IMR-90 (cell line): ENCODE results near the gene ADD3. TPM values are rescaled to one million over a fixed set of nuclear protein-coding genes. Genes with fewer than 3 reads are reported as not detected.

ENCODE experiments used
- ATAC-seq: fragments of 200-7000 bp; cut with Tn5 transposase; 2 replicates; pipeline ENCODE4 v1.9.1; 2020; ENCODE audit warnings: low read depth, mild to moderate bottlenecking, moderate library complexity
- BruUV-seq: library from RNA; stranded (reverse); fragments of 400-500 nt; replicated peaks from 2 replicates; lab custom pipeline; 2021; lab: Mats Ljungman, UMichigan
- CTCF ChIA-PET: fragments of 300-600 bp; formaldehyde crosslinking; extraction: SDS; loops from one replicate; lab custom pipeline; 2021; ENCODE audit warnings: antibody characterized with exemption; lab: Yijun Ruan, JAX
- POLR2A ChIA-PET: fragments of 300-600 bp; sonication (Branson Sonifier 250); formaldehyde crosslinking; loops from one replicate; lab custom pipeline; 2022; ENCODE audit warnings: antibody characterized with exemption; ENCODE audit not compliant: unreplicated experiment; lab: Charles Lee
- DNase-seq: peaks from one replicate; pipeline ENCODE4 v3.0.0; 2013
- H2AFZ ChIP-seq: replicated peaks from 2 replicates; pipeline ENCODE3; 2013; ENCODE audit warnings: low read length, mild to moderate bottlenecking; ENCODE audit not compliant: poor library complexity
- H2AK5ac ChIP-seq: 2 replicates; pipeline ENCODE4 v1.6.1; 2013; ENCODE audit warnings: low read depth, low read length, inconsistent platforms
- H2AK9ac ChIP-seq: replicated peaks from 2 replicates; pipeline ENCODE3; 2013; ENCODE audit warnings: mild to moderate bottlenecking, low read depth, low read length, moderate library complexity; ENCODE audit not compliant: poor library complexity
- H2BK120ac ChIP-seq: 2 replicates; pipeline ENCODE4 v1.6.1; 2013; ENCODE audit warnings: low read depth, low read length, inconsistent platforms
- H2BK15ac ChIP-seq: 3 replicates; pipeline ENCODE4 v1.6.1; 2013; ENCODE audit warnings: low read depth, low read length, inconsistent platforms
- H2BK20ac ChIP-seq: 2 replicates; pipeline ENCODE4 v1.6.1; 2013; ENCODE audit warnings: low read depth, mild to moderate bottlenecking, inconsistent platforms, low read length, moderate library complexity
- H2BK5ac ChIP-seq: 2 replicates; pipeline ENCODE4 v1.6.1; 2013; ENCODE audit warnings: mild to moderate bottlenecking, low read depth, low read length, inconsistent platforms; ENCODE audit not compliant: poor library complexity, severe bottlenecking
- H3K14ac ChIP-seq: replicated peaks from 2 replicates; pipeline ENCODE4 v1.6.1; 2013; ENCODE audit warnings: low read depth, low read length, inconsistent platforms
- H3K18ac ChIP-seq: 2 replicates; pipeline ENCODE4 v1.6.1; 2013; ENCODE audit warnings: low read depth, low read length, control low read depth
- H3K23ac ChIP-seq: 2 replicates; pipeline ENCODE4 v1.6.1; 2013; ENCODE audit warnings: low read depth, low read length, inconsistent platforms
- H3K27ac ChIP-seq: 2 replicates; pipeline ENCODE4 v1.5.1; 2013; ENCODE audit warnings: mild to moderate bottlenecking, control low read depth, low read length; ENCODE audit not compliant: insufficient read depth
- H3K27me3 ChIP-seq: 2 replicates; pipeline ENCODE4 v1.6.1; 2013; ENCODE audit warnings: low read length; ENCODE audit not compliant: control insufficient read depth, insufficient read depth
- H3K36me3 ChIP-seq: 2 replicates; pipeline ENCODE4 v1.6.1; 2013; ENCODE audit warnings: low read length, mixed read lengths; ENCODE audit not compliant: control insufficient read depth, insufficient read depth
- H3K4ac ChIP-seq: 2 replicates; pipeline ENCODE4 v1.6.1; 2013; ENCODE audit warnings: low read depth, low read length, inconsistent platforms
- H3K4me1 ChIP-seq: 2 replicates; pipeline ENCODE4 v1.6.1; 2013; ENCODE audit warnings: low read length, mixed read lengths; ENCODE audit not compliant: control insufficient read depth, insufficient read depth
- H3K4me2 ChIP-seq: 2 replicates; pipeline ENCODE4 v1.6.1; 2013; ENCODE audit warnings: low read depth, mild to moderate bottlenecking, control low read depth, low read length, moderate library complexity
- H3K4me3 ChIP-seq: 2 replicates; pipeline ENCODE4 v1.5.1; 2013; ENCODE audit warnings: low read depth, mild to moderate bottlenecking, control low read depth, low read length, moderate library complexity; ENCODE audit not compliant: insufficient read depth
- H3K56ac ChIP-seq: 2 replicates; pipeline ENCODE4 v1.6.1; 2013; ENCODE audit warnings: low read length, inconsistent platforms; ENCODE audit not compliant: insufficient read depth; ENCODE audit errors: extremely low read depth
- H3K79me1 ChIP-seq, 2 experiments: 2 replicates each; pipeline ENCODE4 v1.6.1; 2013; ENCODE audit warnings: low read length in 2 of 2, inconsistent platforms in 1 of 2, low read depth in 1 of 2
- H3K9ac ChIP-seq: 2 replicates; pipeline ENCODE4 v1.6.1; 2013; ENCODE audit warnings: low read depth, low read length, control low read depth
- H3K9me1 ChIP-seq: 2 replicates; pipeline ENCODE4 v1.6.1; 2013; ENCODE audit warnings: low read length, inconsistent platforms; ENCODE audit not compliant: insufficient read depth
- H3K9me3 ChIP-seq: 2 replicates; pipeline ENCODE4 v1.6.1; 2013; ENCODE audit warnings: low read length; ENCODE audit not compliant: control insufficient read depth, insufficient read depth
- H4K20me1 ChIP-seq: 2 replicates; pipeline ENCODE4 v1.6.1; 2013; ENCODE audit warnings: low read length, inconsistent platforms; ENCODE audit not compliant: insufficient read depth
- H4K5ac ChIP-seq: 2 replicates; pipeline ENCODE4 v1.6.1; 2013; ENCODE audit warnings: mild to moderate bottlenecking, low read depth, low read length, control low read depth
- H4K8ac ChIP-seq, 2 experiments: 2 replicates each; pipeline ENCODE4 v1.6.1; 2013; ENCODE audit warnings: low read depth in 2 of 2, low read length in 2 of 2, control low read depth in 1 of 2, inconsistent platforms in 1 of 2
- H4K91ac ChIP-seq: 2 replicates; pipeline ENCODE4 v1.6.1; 2013; ENCODE audit warnings: low read depth, low read length, inconsistent platforms; ENCODE audit not compliant: insufficient read depth
- WGBS, 2 experiments: methylation state at CpG; one replicate each; pipeline versions ENCODE4 v1.1.5 to v1.1.7; 2013; ENCODE audit warnings: missing lambda C conversion rate in 2 of 2; ENCODE audit not compliant: insufficient read length in 1 of 2; ENCODE audit errors: extremely low coverage in 2 of 2; 5-methylcytosine and 5-hydroxymethylcytosine counted together
- dilution Hi-C: fragments of 300-500 bp; cut with HindIII; formaldehyde crosslinking; loops from one replicate; pipeline ENCODE4 v1.14.3; 2018; ENCODE audit warnings: low sequenced_read_pairs; ENCODE audit not compliant: unreplicated experiment
- in situ Hi-C: fragments of 300-500 bp; cut with MboI; formaldehyde crosslinking; loops from 3 replicates; pipeline ENCODE4 v1.14.3; 2019; ENCODE audit warnings: low sequenced_read_pairs, inconsistent platforms, mixed read lengths
- intact Hi-C: fragments of 100-400 bp; cut with micrococcal nuclease; formaldehyde crosslinking; loops from 2 replicates; pipeline ENCODE4 v1.10.0; 2022
- polyA plus RNA-seq, 3 experiments: library from polyadenylated mRNA; depleted of rRNA; stranded (reverse); fragments of >200 nt; gene quantifications; 2 replicates each; pipeline ENCODE4 v1.2.3, GENCODE V29; 2012; ENCODE audit warnings: low replicate concordance in 1 of 3
- total RNA-seq: library from RNA; depleted of rRNA; stranded (reverse); fragments of >200 nt; gene quantifications from 2 replicates; pipeline ENCODE4 v1.2.3, GENCODE V29; 2012
- TF ChIP-seq, protein P1 (sequence below): fragments of 150-350 bp; IDR thresholded peaks from 2 replicates; pipeline ENCODE4 v1.6.1; 2016; ENCODE audit warnings: low read depth, mild to moderate bottlenecking, low read length, moderate library complexity, borderline replicate concordance

ADD3 gene
- total and polyA plus RNA-seq, 2 of the 4 experiments (the other 2 are of a cell fraction), result 138 to 212 TPM

- WGBS, 2 experiments, result 80% methylated on average over 2 of the region's 8 CpGs; no CpG with 5 or more reads in 1 of the 2 experiments
- H2BK15ac ChIP-seq, result no peak overlapping the region
- CTCF ChIA-PET, result no interaction called here
- H2BK5ac ChIP-seq, result no peak overlapping the region
- POLR2A ChIA-PET, result no interaction called here
- H3K14ac ChIP-seq, result no peak overlapping the region
- no peak overlapping the region for H3K4ac ChIP-seq
- H2AK9ac ChIP-seq, result no peak overlapping the region
- no peak overlapping the region for H3K56ac ChIP-seq
- H3K36me3 ChIP-seq, result no peaks in the 10 kb centered on the region
- no peak overlapping the region for H2AK5ac ChIP-seq
- no peak overlapping the region for H3K4me3 ChIP-seq
- no TSS peak for BruUV-seq
- no peak overlapping the region for H4K5ac ChIP-seq
- H4K20me1 ChIP-seq, result no peaks in the 10 kb centered on the region
- H4K8ac ChIP-seq, result no peak overlapping the region
- H2BK20ac ChIP-seq, result no peak overlapping the region
- no peak overlapping the region for H3K18ac ChIP-seq
- no peaks in the 10 kb centered on the region for H3K9me3 ChIP-seq
- H3K23ac ChIP-seq, result no peak overlapping the region
- dilution Hi-C loops, result no loop called here
- H2BK120ac ChIP-seq, result no peak overlapping the region
- no peak overlapping the region for H2AFZ ChIP-seq
- no peak overlapping the region for H3K9ac ChIP-seq
- no peak overlapping the region for H3K4me2 ChIP-seq
- no peaks in the 10 kb centered on the region for H3K9me1 ChIP-seq
- ATAC-seq (no peak), DNase-seq (no peak)
- no peak overlapping the region for H3K27ac ChIP-seq
- H3K27me3 ChIP-seq, result peaks cover 45% of the 10 kb centered on the region
- TF ChIP-seq, protein P1, sequence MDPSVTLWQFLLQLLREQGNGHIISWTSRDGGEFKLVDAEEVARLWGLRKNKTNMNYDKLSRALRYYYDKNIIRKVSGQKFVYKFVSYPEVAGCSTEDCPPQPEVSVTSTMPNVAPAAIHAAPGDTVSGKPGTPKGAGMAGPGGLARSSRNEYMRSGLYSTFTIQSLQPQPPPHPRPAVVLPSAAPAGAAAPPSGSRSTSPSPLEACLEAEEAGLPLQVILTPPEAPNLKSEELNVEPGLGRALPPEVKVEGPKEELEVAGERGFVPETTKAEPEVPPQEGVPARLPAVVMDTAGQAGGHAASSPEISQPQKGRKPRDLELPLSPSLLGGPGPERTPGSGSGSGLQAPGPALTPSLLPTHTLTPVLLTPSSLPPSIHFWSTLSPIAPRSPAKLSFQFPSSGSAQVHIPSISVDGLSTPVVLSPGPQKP, result no peak
- no peaks in the 10 kb centered on the region for H3K4me1 ChIP-seq
- intact Hi-C loops, result no loop called here
- no peak overlapping the region for H4K91ac ChIP-seq
- in situ Hi-C loops, result no loop called here
- H3K79me1 ChIP-seq, result no peaks in the 10 kb centered on the region
Measured at GRCh38 chr10:110156046-110156445, 148.3 kb downstream of the ADD3 start.
